GM12872 (cell line): ENCODE results near the gene LCN15.

ENCODE experiments used
- TF ChIP-seq, protein P1 (sequence below): IDR thresholded peaks from 3 replicates; pipeline ENCODE4 v1.5.1; 2011; ENCODE audit warnings: low read depth, mild to moderate bottlenecking, low read length, moderate library complexity; ENCODE audit not compliant: insufficient read depth

The LCN15 gene

DNA sequence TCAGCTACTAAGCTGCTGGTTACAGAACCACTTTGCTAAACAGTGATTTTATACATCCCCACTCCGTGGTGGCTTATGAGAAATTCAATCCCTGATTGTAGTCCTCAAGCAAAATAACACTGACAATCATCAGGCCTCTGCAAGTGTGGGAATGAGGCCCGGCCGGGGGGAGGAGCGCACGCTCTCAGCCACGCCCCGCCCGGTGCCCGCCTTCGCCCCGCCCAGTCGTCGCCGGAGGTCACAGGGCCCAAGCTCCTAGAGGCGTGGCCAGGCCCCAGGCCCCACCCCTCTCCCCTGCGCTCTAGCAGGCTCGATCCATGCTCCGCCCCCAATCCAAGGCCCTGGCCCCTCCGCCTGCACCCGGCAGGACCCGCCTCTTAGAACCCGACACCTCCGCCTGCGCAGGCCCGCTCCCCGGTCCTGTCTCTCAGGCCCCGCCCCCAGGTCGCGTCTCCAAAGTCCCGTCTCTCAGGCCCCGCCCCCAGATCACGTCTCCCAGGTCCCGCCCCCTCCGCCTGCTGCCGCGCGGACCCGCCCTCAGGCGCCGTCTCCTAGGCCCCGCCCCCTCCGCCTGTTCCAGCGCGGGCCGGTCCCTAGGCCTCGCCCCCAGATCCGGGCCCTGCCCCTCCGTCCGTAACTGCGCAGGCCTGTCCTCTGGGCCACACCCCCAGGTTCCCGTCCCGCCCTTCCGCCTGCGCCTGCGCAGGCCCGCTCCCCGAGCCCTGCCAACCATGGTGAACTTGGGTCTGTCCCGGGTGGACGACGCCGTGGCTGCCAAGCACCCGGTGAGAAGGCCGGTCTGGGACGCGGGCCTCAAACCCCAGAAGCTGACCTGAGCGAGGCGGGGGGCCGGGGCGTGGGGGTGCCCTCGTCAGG, 26.6 kb upstream of the LCN15 start, which contains the start of gene TMEM141:
TSS of gene TMEM141 (plus strand) at position 705 of the 876 bp plus-strand sequence. CDS start at position 732, 27 bp downstream.
- TF ChIP-seq, protein P1, sequence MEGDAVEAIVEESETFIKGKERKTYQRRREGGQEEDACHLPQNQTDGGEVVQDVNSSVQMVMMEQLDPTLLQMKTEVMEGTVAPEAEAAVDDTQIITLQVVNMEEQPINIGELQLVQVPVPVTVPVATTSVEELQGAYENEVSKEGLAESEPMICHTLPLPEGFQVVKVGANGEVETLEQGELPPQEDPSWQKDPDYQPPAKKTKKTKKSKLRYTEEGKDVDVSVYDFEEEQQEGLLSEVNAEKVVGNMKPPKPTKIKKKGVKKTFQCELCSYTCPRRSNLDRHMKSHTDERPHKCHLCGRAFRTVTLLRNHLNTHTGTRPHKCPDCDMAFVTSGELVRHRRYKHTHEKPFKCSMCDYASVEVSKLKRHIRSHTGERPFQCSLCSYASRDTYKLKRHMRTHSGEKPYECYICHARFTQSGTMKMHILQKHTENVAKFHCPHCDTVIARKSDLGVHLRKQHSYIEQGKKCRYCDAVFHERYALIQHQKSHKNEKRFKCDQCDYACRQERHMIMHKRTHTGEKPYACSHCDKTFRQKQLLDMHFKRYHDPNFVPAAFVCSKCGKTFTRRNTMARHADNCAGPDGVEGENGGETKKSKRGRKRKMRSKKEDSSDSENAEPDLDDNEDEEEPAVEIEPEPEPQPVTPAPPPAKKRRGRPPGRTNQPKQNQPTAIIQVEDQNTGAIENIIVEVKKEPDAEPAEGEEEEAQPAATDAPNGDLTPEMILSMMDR: no peak

DNA sequence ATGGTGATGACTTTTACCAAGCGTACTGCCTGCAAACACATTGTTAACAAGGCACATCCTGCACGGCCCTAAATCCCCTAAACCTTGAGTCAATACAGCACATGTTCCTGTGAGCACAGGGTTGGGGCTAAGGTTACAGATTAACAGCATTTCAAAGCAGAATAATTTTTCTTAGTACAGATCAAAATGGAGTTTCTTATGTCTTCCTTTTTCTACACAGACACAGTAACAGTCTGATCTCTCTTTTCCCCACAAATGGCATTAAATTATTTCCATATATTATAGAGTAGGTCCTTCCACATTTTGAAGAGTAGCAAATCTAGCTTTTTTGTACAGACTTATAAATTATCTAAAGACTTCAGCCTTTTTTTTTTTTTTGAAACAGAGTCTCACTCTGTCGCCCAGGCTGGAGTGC, 25.2 kb upstream of the LCN15 start:
- TF ChIP-seq, protein P1: no peak

GRCh38 chr9:136787690-136788400, 23.5 kb upstream of the LCN15 start:
- TF ChIP-seq, protein P1: peak; percentile 75

DNA sequence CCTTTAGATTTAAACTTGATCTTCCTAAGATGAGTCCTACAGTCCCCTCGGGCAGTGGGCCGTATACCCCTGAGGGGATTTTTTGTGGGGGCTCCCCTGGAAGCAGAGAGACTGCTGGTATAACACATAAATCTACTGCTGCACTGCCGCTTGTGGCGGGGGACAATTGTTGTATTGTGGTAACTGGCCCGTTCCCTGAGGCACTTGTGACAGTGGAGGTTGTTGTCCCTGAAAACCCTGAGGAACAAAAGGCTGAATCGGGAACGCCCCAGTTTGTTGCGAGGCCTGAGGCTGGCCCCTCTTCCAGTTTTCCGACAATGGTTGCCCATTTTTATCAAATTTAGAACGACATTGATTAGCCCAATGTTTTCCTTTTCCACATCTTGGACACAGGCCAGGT, 22.1 kb upstream of the LCN15 start:
- TF ChIP-seq, protein P1: no peak

DNA sequence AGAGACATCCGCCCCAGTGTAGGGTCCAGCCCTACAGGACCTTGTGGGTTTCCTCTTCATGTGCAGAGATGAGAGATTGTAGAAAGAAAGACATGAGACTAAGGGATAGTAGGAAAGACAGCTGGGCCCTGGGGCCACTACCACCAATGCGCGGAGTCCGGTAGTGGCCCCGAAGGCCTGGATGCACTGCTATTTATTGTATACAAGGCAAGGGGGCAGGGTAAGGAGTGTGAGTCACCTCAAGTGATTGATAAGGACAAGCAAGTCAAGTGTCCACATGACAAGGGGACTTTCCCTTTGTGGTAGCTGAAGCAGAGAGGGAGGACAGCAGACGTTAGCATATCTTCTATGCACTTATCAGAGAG, 20.7 kb upstream of the LCN15 start:
- TF ChIP-seq, protein P1: no peak

DNA sequence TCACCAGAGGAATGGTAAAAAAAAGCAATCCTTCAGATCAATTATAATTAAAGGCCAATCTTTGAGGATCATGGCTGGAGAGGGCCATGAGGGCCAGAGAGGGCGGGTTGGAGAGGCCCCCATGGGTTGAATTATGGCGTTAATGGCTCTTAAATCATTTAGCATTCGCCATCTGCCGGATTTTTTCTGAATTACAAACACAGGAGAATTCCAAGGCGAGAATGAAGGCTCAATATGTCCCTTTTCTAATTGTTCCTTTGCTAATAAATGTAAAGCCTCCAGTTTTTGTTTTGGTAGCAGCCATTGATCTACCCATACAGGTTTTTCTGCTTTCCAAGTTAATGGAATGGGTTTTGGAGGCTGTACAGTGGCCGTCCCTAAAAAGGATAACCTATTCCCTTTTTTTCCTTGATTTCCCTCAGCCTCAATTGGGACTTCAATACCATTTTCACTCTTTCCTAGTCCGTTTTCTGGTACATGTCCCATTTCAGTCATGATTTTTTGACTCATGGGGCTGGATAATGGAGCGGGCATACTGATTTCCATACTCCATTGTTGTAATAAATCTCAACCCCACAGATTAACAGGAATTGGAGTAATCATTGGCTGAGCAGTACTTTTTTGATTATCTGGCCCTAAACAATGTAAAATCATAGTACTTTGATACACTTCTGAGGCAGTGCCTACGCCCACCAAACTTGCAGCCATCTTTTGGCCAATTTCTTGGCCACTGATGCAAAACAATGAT, 20.1 kb upstream of the LCN15 start:
- TF ChIP-seq, protein P1: peak; percentile 32; the same call in 1 of the 3 replicates

DNA sequence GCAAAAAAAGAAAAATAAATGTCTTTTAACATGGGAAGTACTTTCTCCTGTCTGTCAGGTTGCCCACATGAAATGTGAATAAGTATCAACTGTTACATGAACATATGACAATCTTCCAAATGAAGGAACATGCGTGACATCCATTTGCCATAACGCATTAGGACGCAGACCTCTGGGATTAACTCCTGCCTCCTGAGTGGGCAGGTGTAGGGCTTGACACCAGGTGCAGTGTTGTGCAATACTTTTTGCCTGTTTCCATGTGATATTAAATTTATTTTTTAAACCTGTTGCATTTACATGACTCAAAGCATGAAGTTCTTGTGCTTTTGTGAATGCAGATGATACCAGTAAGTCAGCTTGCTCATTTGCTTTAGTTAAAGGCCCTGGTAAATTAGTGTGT, 18.1 kb upstream of the LCN15 start:
- TF ChIP-seq, protein P1: no peak
